A673 (cell line): Measurements from ENCODE around the gene SKA1. TPM values are rescaled to one million over a fixed set of nuclear protein-coding genes. Genes with fewer than 3 reads are reported as not detected.

ENCODE experiments used
- BruUV-seq: library from RNA; stranded (reverse); fragments of 400-500 nt; replicated peaks from 2 replicates; lab custom pipeline; 2021; lab: Mats Ljungman, UMichigan
- CTCF ChIA-PET: fragments of 300-600 bp; sonication (Branson Sonifier 250); formaldehyde crosslinking; loops from one replicate; lab custom pipeline; 2022; ENCODE audit warnings: antibody characterized with exemption; lab: Charles Lee
- POLR2A ChIA-PET: fragments of 300-600 bp; sonication (Branson Sonifier 250); formaldehyde crosslinking; loops from one replicate; lab custom pipeline; 2022; ENCODE audit warnings: antibody characterized with exemption; ENCODE audit not compliant: low non-redundant PET; lab: Charles Lee
- DNase-seq: peaks from one replicate; pipeline ENCODE4 v3.0.0-alpha.2; 2015; ENCODE audit warnings: low spot score
- H3K27ac ChIP-seq: fragments of 200-600 bp; sonication (generic); 2 replicates; pipeline ENCODE4 v1.5.1; 2016; ENCODE audit warnings: mixed run types, low read depth, mild to moderate bottlenecking, mixed read lengths, antibody characterized with exemption, low read length; ENCODE audit not compliant: poor library complexity, severe bottlenecking
- H3K27me3 ChIP-seq: fragments of 200-600 bp; sonication (generic); replicated peaks from 2 replicates; pipeline ENCODE4 v1.6.1; 2017; ENCODE audit warnings: mixed run types, low read depth, mild to moderate bottlenecking, mixed read lengths, antibody characterized with exemption, low read length; ENCODE audit not compliant: insufficient read depth, poor library complexity
- H3K36me3 ChIP-seq: fragments of 200-600 bp; sonication (generic); 2 replicates; pipeline ENCODE4 v1.6.1; 2016; ENCODE audit warnings: mixed run types, mild to moderate bottlenecking, mixed read lengths, antibody characterized with exemption, low read length; ENCODE audit not compliant: insufficient read depth, poor library complexity, severe bottlenecking
- H3K4me1 ChIP-seq: fragments of 200-600 bp; sonication (generic); 2 replicates; pipeline ENCODE4 v1.6.1; 2017; ENCODE audit warnings: mixed run types, mild to moderate bottlenecking, mixed read lengths, antibody characterized with exemption, low read length; ENCODE audit not compliant: insufficient read depth, poor library complexity, severe bottlenecking
- H3K4me3 ChIP-seq: fragments of 200-600 bp; sonication (generic); 2 replicates; pipeline ENCODE4 v1.5.1; 2016; ENCODE audit warnings: low read depth, mixed run types, mild to moderate bottlenecking, mixed read lengths, low read length; ENCODE audit not compliant: poor library complexity, severe bottlenecking
- H3K9me3 ChIP-seq: fragments of 200-600 bp; sonication (generic); 2 replicates; pipeline ENCODE4 v1.6.1; 2016; ENCODE audit warnings: mixed run types, low read depth, mild to moderate bottlenecking, mixed read lengths, antibody characterized with exemption, low read length; ENCODE audit not compliant: poor library complexity, severe bottlenecking
- EZH2 ChIP-seq: fragments of 200-600 bp; sonication (generic); IDR thresholded peaks from 2 replicates; pipeline ENCODE4 v1.6.1; 2017; ENCODE audit warnings: borderline replicate concordance, low read depth, mild to moderate bottlenecking, mixed read lengths, antibody characterized with exemption, low read length; ENCODE audit not compliant: poor library complexity, severe bottlenecking
- intact Hi-C: fragments of 100-400 bp; cut with micrococcal nuclease; formaldehyde crosslinking; loops from one replicate; pipeline ENCODE4 v1.10.0; 2022; ENCODE audit not compliant: unreplicated experiment
- total RNA-seq: library from RNA; stranded (reverse); gene quantifications from 2 replicates; pipeline ENCODE4 v1.2.3, GENCODE V29; 2021
- TF ChIP-seq, protein P1 (sequence below): fragments of 300-800, 200-600 bp; sonication (generic); conservative IDR thresholded peaks from 2 replicates; pipeline ENCODE4 v1.5.1; 2017; ENCODE audit warnings: low read depth, mild to moderate bottlenecking, antibody characterized with exemption, low read length, moderate library complexity, mixed read lengths

Gene SKA1
- total RNA-seq, 1 experiment from 2014 or later = 41.8 TPM

DNA sequence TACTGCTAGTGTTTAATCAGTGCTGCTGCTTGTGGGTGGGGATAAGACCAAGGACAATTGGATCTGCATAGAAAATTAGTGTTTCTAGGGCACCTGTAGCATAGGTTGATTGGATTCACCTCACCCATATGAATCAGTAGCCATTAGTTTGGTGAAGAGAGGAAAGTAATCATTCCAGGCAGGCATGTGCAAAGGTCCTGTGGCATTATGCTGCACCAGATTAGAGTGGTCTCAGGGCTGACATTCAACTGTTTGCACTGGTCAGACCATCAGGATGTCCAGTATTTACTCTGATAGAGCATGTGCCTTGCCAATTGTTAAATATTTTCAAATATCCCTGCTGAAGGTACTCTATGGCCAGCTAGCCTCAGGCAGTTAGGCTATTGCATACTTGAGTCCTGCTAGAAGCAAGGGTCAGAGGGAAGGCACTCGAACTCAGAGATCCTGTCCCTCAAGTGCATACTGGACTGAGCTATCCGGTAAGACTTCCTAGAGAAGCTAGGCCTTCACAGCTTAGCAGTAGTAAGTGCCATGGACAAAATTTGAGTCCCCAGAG lies 64.7 kb downstream of the SKA1 start:
- H3K27ac ChIP-seq = no peak overlapping the region
- intact Hi-C loops = no loop called here
- POLR2A ChIA-PET = no interaction called here
- H3K4me1 ChIP-seq = no peaks in the 10 kb centered on the region
- H3K27me3 ChIP-seq = no peaks in the 10 kb centered on the region
- TF ChIP-seq, protein P1, sequence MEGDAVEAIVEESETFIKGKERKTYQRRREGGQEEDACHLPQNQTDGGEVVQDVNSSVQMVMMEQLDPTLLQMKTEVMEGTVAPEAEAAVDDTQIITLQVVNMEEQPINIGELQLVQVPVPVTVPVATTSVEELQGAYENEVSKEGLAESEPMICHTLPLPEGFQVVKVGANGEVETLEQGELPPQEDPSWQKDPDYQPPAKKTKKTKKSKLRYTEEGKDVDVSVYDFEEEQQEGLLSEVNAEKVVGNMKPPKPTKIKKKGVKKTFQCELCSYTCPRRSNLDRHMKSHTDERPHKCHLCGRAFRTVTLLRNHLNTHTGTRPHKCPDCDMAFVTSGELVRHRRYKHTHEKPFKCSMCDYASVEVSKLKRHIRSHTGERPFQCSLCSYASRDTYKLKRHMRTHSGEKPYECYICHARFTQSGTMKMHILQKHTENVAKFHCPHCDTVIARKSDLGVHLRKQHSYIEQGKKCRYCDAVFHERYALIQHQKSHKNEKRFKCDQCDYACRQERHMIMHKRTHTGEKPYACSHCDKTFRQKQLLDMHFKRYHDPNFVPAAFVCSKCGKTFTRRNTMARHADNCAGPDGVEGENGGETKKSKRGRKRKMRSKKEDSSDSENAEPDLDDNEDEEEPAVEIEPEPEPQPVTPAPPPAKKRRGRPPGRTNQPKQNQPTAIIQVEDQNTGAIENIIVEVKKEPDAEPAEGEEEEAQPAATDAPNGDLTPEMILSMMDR = no peak
- TF ChIP-seq EZH2 = no peak
- H3K4me3 ChIP-seq = no peak overlapping the region
- BruUV-seq = no TSS peak
- no peaks in the 10 kb centered on the region for H3K36me3 ChIP-seq
- no peaks in the 10 kb centered on the region for H3K9me3 ChIP-seq
- no peak for DNase-seq
- CTCF ChIA-PET = no interaction called here

DNA sequence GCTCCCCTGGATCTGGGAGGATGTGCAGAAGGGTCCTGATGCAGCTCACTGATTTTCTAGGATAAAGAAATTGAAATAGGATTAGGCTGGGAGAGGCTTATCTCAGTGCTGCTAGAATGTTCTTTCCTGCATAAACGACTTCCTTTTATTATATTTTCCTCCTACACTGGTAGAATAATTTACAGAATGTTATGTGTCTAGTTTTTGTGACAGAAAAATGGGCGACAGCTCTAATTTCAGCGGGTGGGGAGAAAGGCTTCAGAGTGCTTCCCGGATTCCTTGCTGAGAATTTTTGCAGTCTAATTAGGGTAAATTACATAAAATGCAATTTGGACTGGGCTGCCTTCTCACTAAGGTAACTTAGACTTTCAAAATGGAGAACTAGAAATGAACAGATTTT lies 66.2 kb downstream of the SKA1 start:
- BruUV-seq = no TSS peak
- ChIA-PET POLR2A (no interaction called here), CTCF (no interaction called here)
- Histone ChIP-seq H3K9me3 (no peaks in the 10 kb centered on the region), H3K27me3 (no peaks in the 10 kb centered on the region), H3K36me3 (no peaks in the 10 kb centered on the region), H3K27ac (no peak overlapping the region), H3K4me3 (no peak overlapping the region), H3K4me1 (no peaks in the 10 kb centered on the region)
- DNase-seq = no peak
- TF ChIP-seq, protein P1 = no peak
- no peak for TF ChIP-seq EZH2
- intact Hi-C loops = no loop called here

DNA sequence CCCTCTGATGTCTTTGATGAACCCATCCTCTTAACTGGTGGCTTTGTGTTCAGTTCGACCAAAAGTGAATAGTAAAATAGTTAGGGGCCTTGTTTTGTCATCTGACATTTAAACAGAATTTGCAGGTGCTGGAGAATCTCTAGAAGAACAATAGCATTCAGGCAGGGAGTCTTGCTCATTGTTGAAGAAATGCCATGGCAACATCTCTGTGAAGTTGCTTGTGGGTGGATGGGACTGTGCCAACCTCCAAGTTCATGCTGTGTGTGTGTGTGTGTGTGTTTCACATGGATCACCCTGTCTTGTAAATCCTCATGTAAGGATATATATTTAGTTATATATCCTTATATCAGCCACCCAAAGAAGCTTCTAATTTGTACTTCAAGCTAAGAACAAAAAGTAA lies 66.7 kb downstream of the SKA1 start:
- Histone ChIP-seq H3K4me3 (no peak overlapping the region), H3K36me3 (no peaks in the 10 kb centered on the region), H3K27me3 (no peaks in the 10 kb centered on the region), H3K27ac (no peak overlapping the region), H3K4me1 (no peaks in the 10 kb centered on the region), H3K9me3 (no peaks in the 10 kb centered on the region)
- ChIA-PET POLR2A (no interaction called here), CTCF (no interaction called here)
- no peak for DNase-seq
- intact Hi-C loops = no loop called here
- no TSS peak for BruUV-seq
- no peak for TF ChIP-seq EZH2

Other genes starting within 250 kb of the SKA1 start
- gene MYO5B, start 179.9 kb upstream of the SKA1 start, total RNA-seq = 0.30 TPM in 1 of 2 replicates, not detected in the other
- gene CFAP53, start 108.6 kb upstream of the SKA1 start, total RNA-seq = 0.22 and 0.26 TPM in 2 replicates
- 65.2 and 70.8 TPM in 2 replicates for gene MBD1, start 93.5 kb upstream of the SKA1 start, total RNA-seq
- gene CXXC1, start 87.4 kb upstream of the SKA1 start, total RNA-seq = 89.5 and 94.5 TPM in 2 replicates
- gene MAPK4, start 185.0 kb downstream of the SKA1 start, total RNA-seq = 0.62 and 0.63 TPM in 2 replicates